ENCODE results near the gene LHX3.

Gene LHX3

DNA sequence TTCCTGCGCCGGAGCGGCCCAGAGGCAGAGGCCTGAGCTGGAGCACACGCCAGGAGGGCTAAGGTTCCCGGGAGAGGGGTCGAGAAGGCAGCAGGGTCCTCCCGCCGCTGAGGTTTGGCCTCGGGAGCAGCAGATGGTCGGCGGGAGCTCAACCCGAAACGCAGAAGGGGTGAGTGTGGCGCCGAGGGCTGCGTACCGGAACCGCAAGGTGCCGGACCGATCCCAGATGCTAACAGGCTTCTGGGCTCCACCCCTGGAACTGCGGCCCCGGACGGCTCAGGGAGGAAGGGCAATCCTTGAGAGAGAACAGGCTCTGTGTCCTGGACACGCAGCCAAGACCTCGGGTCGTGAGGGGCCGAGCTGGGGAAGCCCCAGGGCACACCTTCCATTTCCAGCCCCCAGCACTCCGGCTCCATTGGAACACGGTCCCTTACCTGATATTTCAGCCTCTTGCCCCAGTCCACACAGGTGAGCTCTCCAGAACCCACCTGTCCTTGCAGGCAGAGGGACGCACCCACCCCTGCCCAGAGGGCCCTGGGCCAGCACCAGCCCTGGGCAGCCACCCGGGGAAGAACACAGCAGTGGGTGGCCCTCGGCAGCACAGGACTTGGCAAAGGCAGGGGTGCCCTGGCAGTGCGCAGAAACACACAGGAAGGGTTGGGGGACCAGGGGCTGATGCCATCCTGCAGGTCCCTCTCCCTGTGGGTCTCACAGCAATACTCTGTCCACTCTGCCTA is 1.4 kb downstream of the LHX3 start:
- no peak overlapping the region for H3K4me2 ChIP-seq (ENCODE audit: low read depth, low read length, poor library complexity, severe bottlenecking)
- H3K36me3 ChIP-seq (ENCODE audit: insufficient read depth, low read length), result peaks cover 16% of the 10 kb centered on the region; the same call in 1 of the 2 replicates
- H3K9ac ChIP-seq (ENCODE audit: low read depth, low read length, poor library complexity, severe bottlenecking), result no peak overlapping the region
- H3K4me3 ChIP-seq (ENCODE audit: low read length, poor library complexity, severe bottlenecking), result no peak overlapping the region
- no peaks in the 10 kb centered on the region for H3K4me1 ChIP-seq (ENCODE audit: insufficient read depth, low read length, poor library complexity, severe bottlenecking)
- TF ChIP-seq, protein P1, sequence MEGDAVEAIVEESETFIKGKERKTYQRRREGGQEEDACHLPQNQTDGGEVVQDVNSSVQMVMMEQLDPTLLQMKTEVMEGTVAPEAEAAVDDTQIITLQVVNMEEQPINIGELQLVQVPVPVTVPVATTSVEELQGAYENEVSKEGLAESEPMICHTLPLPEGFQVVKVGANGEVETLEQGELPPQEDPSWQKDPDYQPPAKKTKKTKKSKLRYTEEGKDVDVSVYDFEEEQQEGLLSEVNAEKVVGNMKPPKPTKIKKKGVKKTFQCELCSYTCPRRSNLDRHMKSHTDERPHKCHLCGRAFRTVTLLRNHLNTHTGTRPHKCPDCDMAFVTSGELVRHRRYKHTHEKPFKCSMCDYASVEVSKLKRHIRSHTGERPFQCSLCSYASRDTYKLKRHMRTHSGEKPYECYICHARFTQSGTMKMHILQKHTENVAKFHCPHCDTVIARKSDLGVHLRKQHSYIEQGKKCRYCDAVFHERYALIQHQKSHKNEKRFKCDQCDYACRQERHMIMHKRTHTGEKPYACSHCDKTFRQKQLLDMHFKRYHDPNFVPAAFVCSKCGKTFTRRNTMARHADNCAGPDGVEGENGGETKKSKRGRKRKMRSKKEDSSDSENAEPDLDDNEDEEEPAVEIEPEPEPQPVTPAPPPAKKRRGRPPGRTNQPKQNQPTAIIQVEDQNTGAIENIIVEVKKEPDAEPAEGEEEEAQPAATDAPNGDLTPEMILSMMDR (conservative IDR thresholded peaks at IDR 0.05; ENCODE audit: low read length), result no peak
- no peak for TF ChIP-seq EZH2phosphoT487 (IDR thresholded peaks at IDR 0.05; ENCODE audit: borderline replicate concordance)
- H3K9me3 ChIP-seq (ENCODE audit: insufficient read depth, low read depth, low read length), result no peaks in the 10 kb centered on the region
- no peaks in the 10 kb centered on the region for H3K27me3 ChIP-seq (ENCODE audit: insufficient read depth, low read length, poor library complexity, severe bottlenecking)
- H3F3A ChIP-seq (ENCODE audit: low read depth), result no peaks in the 10 kb centered on the region
- H3K79me2 ChIP-seq (ENCODE audit: insufficient read depth, low read length), result no peaks in the 10 kb centered on the region
- H3K9me2 ChIP-seq (replicated peaks; ENCODE audit: low read depth, low read length), result no peaks in the 10 kb centered on the region
- H2AFZ ChIP-seq (ENCODE audit: low read length), result no peak overlapping the region
- H4K20me1 ChIP-seq (ENCODE audit: insufficient read depth, low read length, poor library complexity, severe bottlenecking), result no peaks in the 10 kb centered on the region

DNA sequence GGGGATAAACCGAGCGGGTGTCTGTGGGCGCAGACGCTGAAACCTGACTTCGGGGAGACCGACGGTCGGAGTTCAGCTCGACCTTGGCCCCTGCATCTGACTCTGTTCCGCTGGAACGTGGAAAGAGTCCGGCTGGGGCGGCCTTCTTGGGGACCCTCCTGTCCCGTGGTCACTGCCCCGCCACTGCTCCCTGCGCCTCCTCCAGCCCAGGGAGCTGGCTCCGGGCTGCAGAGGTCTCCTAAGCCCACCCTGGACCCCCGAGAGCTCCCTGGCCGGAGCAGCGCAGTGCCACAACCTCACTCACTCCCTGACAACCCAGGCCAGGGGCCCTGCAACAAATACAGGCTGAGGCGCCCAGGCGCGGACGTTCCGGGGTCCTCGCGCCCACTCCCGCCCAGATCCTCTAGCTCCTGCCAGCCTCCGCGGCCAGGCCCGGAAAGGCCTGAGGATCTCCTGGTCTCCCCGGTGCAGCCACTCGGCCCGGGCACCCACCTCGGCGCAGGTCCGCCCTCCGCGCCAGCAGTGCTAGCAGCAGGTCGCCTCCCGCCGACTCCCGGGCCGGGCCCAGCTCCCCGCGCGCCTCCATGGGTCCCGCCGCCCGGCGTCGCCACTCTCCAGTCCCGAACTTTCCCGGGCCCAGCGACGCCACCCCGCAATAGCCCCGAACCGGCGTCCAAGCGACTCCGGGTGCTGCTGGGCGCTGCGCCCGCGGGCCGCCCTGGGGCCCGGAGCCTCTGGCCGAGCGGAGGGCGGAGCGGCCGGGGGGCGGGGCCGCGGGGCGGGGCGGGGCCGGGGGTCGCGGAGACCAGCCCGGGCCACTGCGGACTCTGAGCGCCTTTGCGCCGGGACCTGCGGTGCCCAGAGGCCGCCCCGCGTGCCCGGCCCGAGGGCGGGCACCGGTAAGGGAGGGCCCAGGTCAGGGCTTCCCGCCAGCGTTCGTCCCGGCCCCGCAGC is 2.2 kb downstream of the LHX3 start:
- no peaks in the 10 kb centered on the region for H3F3A ChIP-seq (ENCODE audit: low read depth)
- H3K4me1 ChIP-seq (ENCODE audit: insufficient read depth, low read length, poor library complexity, severe bottlenecking), result no peaks in the 10 kb centered on the region
- H3K27me3 ChIP-seq (ENCODE audit: insufficient read depth, low read length, poor library complexity, severe bottlenecking), result no peaks in the 10 kb centered on the region
- no peak for TF ChIP-seq EZH2phosphoT487 (IDR thresholded peaks at IDR 0.05; ENCODE audit: borderline replicate concordance)
- TF ChIP-seq, protein P1 (conservative IDR thresholded peaks at IDR 0.05; ENCODE audit: low read length), result no peak
- peaks cover 12% of the 10 kb centered on the region; the same call in 1 of the 2 replicates for H3K36me3 ChIP-seq (ENCODE audit: insufficient read depth, low read length)
- no peaks in the 10 kb centered on the region for H3K79me2 ChIP-seq (ENCODE audit: insufficient read depth, low read length)
- H2AFZ ChIP-seq (ENCODE audit: low read length), result no peak overlapping the region
- H4K20me1 ChIP-seq (ENCODE audit: insufficient read depth, low read length, poor library complexity, severe bottlenecking), result no peaks in the 10 kb centered on the region
- no peak overlapping the region for H3K4me2 ChIP-seq (ENCODE audit: low read depth, low read length, poor library complexity, severe bottlenecking)
- no peak overlapping the region for H3K9ac ChIP-seq (ENCODE audit: low read depth, low read length, poor library complexity, severe bottlenecking)
- no peak overlapping the region for H3K4me3 ChIP-seq (ENCODE audit: low read length, poor library complexity, severe bottlenecking)
- no peaks in the 10 kb centered on the region for H3K9me2 ChIP-seq (replicated peaks; ENCODE audit: low read depth, low read length)
- H3K9me3 ChIP-seq (ENCODE audit: insufficient read depth, low read depth, low read length), result no peaks in the 10 kb centered on the region

DNA sequence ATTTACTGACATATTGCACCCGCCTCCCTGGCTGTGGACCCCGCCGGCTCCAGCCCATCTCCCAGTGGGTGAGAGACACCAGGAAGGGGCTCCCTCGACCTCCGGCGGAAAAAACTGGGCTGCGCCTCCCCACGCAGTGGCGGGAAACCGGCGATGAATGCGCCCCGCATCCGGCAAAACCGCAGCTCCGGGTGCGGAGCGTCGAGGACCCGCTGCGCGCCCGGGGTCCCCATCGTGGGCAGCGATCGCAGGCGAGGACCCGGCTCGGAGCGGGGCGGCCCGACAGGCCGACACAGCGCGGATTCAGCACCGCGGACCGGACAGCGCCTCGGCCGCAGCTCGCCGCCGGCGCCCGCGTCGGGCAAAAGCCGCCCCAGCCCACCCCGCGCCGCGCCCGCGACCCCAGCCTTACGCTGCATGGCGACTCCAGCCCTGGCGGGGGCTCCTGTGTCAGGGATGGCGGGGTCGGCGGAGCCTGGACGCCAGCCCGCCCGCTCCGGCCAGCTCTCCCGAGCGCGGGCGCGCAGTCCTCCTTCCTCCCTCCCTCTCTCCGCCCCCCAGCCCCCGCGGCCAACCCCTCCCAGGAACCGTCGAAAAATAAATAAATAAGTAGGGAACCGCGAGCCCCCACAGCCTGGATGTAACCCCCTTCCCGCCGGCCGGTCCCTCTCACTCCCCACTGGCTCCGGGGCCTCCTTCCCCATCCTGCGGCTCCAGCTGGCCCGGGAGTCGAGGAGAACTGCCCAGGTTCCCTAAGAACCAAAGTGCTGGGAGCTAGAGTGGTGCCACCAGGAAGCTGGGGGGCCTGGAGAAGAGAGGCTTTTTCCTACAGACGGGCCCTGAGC is 3.1 kb downstream of the LHX3 start:
- Histone ChIP-seq H3K79me2 (ENCODE audit: insufficient read depth, low read length) (no peaks in the 10 kb centered on the region), H3K4me3 (ENCODE audit: low read length, poor library complexity, severe bottlenecking) (no peak overlapping the region), H2AFZ (ENCODE audit: low read length) (no peak overlapping the region), H3K9me3 (ENCODE audit: insufficient read depth, low read depth, low read length) (no peaks in the 10 kb centered on the region), H3K4me2 (ENCODE audit: low read depth, low read length, poor library complexity, severe bottlenecking) (no peak overlapping the region), H3K4me1 (ENCODE audit: insufficient read depth, low read length, poor library complexity, severe bottlenecking) (no peaks in the 10 kb centered on the region), H3K9me2 (replicated peaks; ENCODE audit: low read depth, low read length) (no peaks in the 10 kb centered on the region), H3F3A (ENCODE audit: low read depth) (no peaks in the 10 kb centered on the region), H3K9ac (ENCODE audit: low read depth, low read length, poor library complexity, severe bottlenecking) (no peak overlapping the region), H3K36me3 (ENCODE audit: insufficient read depth, low read length) (peaks cover 5% of the 10 kb centered on the region; the same call in 1 of the 2 replicates), H4K20me1 (ENCODE audit: insufficient read depth, low read length, poor library complexity, severe bottlenecking) (no peaks in the 10 kb centered on the region), H3K27me3 (ENCODE audit: insufficient read depth, low read length, poor library complexity, severe bottlenecking) (no peaks in the 10 kb centered on the region)
- TF ChIP-seq, protein P1 (conservative IDR thresholded peaks at IDR 0.05; ENCODE audit: low read length), result no peak
- TF ChIP-seq EZH2phosphoT487 (IDR thresholded peaks at IDR 0.05; ENCODE audit: borderline replicate concordance), result no peak
